Activated CD4-positive, alpha-beta T cell treated with anti-CD3 and anti-CD28 coated beads, Interleukin-2, amount 50 U/mL, for 48 hours (primary cell): ENCODE results near the gene ALG12.

Experiments used
- DNase-seq, 2 experiments: peaks; one replicate each; pipeline ENCODE4 v3.0.0-alpha.2; 2020

Gene ALG12

DNA sequence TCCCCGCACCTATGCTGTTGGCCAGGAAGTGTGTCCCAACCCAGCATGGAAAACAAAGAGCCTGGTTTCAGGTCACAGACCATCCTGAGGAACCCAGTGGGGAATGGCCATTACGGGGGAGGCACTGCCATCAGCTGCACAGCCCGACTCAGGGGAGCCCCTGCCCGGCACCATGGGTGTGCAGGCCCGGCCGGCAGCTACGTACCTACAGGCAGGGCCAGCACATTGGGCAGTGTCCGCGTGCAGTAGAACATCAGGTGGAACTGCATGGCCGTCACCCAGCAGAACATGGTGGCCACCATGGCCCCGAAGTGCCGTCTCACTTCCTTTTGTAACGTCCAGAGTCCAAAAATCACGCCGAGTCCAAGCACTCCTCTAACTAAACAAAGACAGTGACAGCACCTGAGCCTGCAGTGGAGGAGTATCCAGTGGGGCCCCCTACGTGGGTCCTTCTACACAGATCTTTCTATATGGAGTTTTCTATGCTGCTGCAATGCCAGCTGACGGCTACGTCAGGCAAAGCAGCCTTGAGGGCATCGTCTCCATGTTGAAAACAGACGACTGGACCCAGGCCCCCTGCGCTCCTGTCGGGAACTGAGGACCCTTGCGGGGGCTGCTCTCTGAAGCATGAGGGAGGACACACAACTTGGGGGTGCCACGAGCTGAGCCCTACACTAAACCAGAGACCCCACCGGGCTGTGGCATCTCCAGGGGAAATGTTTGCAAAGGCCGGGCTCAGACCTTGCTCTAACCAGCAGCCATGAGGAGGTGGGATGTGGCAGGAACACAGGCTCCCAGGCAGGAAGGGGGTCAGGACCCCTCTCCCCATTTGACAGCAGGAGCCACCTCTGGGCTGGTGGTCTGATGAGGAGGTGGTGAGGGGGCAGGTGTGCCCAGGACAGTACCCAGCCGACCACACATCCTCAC is 7.7 kb downstream of the ALG12 start:
- no peak for DNase-seq

DNA sequence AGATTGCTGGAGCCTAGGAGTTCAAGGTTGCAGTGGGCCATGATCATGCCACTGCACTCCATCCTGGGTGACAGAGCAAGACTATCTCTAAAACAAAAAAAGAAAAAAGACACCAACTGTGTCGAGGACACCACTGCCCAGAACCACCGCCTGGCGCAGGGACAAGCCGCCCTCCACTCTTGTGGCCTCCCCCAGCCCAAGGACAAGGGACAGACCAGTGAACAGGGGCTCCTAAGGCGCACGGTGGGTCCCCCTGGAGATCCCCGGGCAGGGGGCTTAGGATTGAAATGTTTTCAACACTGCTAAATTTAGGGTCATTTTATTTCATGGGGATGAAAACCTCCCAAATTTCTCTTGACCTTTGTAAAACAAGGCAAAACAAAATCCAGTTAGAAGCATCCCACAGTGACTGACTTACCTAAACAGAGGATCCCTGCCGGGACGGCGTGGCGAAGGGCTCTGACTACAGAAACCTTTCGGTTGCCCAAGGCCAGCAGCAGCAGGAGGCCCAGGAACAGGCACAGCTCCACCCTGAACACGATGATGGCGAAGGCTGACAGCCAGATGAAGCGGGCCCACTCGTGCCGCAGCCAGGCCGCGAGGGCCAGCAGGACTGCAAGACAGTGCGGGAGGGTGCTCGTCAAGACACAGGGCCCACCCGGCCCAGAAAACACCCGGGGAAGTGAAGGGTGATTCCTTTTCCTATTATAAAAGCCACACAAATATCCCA is 8.6 kb downstream of the ALG12 start:
- DNase-seq = no peak

DNA sequence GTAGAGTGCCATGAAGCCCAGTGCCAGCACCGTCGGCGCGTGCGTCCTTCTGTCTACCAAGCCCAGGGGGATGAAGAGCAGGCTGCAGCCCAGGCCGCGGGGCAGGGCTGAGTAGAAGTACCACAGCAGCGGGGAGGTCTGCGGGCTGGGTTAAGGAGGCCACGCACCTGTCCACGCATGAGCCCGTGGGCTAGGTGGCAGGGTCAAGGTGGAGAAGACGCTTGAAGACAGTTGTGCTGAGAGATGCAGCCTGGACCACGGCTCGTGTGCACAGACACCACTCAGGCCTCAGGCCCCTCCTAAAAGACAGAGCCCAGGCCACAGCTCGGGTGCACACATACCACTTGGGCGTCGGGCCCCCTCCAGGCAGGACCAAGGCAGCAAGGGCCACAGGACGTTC is 10.4 kb downstream of the ALG12 start:
- no peak for DNase-seq

GRCh38 chr22:49906799-49907290 is 11.4 kb downstream of the ALG12 start:
- DNase-seq = no peak

DNA sequence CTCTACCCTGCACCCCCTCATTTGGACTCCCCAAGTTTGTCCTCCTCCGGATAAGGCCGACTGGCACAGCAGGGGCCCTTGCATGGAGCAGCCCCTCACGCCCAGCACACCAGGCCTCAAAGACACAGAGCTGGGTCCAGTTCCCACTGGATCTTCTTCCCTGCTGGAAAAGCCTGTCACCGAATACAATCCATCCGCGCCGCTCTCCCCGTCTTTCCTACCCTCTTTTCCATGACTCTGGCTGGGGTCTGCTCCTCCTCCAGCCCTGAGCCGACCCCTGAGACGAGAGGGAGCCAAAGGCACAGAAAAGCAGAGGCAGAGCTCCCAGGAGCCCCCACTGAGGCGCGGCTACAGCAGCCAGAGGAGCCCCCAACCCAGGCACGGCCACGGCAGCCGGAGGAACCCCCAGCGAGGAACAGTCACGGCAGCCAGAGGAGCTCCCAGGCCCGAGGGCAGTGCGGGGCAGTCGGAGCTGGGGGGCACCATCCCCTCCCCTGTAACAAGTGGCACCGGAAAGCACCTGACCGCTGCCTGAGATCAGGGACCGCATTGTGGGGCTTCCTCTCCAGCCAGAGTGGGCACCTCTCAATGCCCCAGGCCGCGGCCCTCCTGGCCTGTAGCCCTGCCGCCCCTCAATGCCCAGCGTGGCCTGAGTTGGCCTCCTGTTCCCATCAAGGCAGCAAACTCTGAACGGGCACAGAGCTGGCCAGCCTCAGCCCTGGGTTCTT is 12.0 kb downstream of the ALG12 start:
- DNase-seq = no peak

DNA sequence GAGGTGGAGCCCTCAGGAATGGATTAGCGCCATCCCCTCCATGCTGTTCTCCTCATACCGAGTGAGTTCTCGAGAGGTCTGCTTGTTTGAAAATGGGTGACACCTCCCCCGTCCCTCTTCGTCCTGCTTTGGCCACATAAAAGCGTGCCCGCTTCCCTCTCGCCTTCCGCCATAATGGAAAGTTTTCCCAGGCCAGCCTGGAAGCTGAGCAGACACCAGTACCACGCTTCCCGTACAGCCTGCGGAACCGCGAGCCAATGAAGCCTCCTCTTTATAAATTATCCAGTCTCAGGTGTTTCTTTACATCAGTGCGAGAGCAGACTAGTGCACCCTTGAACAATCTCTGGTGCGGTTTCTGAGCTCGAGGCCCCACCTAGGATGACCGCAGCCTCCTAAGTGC is 12.8 kb downstream of the ALG12 start:
- no peak for DNase-seq

DNA sequence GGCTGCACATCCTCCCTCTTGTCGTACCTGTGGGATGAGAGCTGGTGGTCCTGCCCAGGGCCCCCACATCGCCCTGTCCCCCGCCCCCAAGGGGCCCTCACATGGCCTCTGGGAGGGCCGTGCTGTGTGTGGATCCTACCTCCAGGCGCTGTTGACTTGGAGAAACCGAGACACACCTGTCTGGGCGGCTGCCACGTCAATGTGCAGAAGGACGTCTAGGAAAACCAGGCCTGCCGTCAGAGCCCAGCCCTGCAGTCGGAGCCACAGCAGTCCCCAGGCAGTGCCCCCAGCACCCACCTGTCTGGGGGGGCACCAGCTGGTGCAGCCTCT is 14.2 kb downstream of the ALG12 start:
- no peak for DNase-seq

- DNase-seq = no peak
These were observed 14.8 kb downstream of the ALG12 start for GRCh38 chr22:49903322-49904039.

GRCh38 chr22:49901457-49901856 is 16.8 kb downstream of the ALG12 start:
- no peak for DNase-seq

DNA sequence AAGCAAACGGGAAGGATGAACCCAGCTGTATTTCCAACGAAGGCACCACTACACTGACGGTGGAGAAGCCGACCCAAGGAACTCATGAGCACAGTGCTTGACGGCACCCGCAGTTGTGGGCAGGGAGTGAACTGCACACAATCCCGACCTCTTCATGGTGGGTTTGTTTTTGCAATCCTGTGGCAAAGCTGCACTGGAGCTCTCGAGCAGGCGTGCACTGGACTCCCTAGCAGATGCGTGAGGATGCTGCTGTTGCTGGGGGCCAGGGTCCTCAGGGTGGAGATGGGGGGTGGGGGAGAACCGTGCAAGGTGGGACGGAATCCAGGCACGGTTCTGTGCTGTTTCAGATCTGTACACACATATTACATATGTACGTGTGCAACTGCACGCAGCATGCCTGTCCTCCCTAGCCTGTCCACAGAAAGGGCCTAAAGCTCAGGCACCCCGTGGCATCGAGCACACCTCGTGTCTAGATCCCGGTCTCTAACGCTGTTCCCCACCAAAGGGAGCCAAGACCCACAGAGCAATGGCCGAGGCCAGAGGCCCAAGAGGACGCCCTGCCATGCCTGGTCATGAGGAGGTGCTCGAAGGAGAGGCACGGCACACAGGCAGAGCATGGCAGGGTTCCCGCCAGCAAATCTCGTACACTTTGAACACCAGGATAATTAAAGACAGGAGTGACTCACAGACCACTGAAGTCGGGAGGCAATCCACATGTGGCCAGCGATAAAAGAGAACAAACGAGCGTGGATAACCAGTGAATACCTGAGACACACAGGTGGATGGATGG is 17.6 kb downstream of the ALG12 start:
- DNase-seq = no peak

GRCh38 chr22:49899530-49899929 is 18.7 kb downstream of the ALG12 start:
- no peak for DNase-seq

GRCh38 chr22:49897015-49897684 is 21.1 kb downstream of the ALG12 start:
- no peak for DNase-seq

DNA sequence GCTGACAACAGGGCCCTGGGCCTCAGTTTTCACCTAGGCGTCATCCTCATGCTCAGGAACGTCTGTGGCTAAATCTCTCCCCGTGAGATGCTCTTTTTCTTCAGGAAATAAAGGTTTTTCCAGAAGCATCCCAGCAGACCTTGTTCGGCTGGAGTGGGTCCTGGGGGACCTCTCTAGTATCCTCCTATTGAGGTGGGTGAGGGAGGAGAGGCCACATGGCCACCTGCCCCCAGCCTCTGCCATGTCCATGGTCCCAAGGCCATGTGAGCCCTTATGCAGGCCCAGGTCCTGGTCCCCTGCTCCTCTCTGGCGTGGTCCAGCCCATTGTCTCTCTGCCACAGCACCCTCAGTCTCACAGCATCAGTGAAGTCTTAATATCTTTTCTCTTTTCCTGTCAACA is 22.0 kb downstream of the ALG12 start:
- DNase-seq = no peak

GRCh38 chr22:49894322-49895054 is 23.8 kb downstream of the ALG12 start:
- no peak for DNase-seq

DNA sequence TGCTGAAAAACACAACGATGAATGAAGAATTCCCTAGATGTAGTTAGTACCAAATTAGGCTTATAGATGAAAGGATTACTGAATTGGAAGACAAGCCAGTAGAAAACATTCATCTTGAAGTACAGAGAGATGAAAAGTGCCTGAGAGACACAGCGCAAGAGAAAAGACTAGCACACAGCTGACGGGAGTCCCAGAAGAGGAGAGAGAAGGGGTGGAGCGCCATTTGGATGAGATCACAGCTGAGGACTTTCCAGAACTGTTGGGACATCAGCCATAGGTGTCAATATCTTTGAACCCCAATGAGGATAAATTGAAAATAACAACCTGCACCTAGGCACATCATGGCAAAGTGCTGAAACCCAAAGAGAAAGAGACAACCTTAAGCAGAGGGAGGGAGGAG is 25.2 kb downstream of the ALG12 start:
- no peak for DNase-seq

DNA sequence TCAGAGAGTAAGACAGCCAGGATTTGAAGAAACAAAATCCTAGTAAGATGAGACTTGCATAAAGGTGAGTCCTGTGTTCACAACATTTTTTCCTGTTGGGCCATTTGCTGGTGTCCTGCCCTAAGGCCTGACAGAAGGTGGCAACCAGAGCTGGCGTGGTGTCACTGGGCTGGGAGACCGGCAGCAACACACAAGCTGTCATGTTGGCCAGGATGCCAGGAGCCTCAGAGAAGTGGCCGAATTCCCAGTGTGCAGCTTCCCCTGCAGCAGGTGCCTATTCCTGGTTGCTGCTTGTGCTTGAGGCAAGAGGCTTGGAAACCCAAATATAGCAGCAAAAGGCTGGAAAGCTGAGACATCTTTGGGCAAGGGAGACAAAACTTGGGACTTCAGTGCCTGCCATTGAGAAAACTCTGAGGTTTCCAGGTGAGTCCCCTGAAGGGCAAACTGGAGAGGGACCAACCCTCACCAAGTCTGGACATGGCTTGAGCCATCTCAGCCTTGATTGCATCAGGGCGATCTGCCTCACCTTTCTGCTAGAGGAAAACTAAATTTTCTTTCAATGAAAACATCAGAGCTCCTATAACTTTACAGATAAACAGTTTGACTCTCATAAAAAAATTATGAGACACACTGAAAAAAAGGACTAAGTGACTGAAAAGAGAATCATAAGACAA is 25.9 kb downstream of the ALG12 start:
- no peak for DNase-seq

DNA sequence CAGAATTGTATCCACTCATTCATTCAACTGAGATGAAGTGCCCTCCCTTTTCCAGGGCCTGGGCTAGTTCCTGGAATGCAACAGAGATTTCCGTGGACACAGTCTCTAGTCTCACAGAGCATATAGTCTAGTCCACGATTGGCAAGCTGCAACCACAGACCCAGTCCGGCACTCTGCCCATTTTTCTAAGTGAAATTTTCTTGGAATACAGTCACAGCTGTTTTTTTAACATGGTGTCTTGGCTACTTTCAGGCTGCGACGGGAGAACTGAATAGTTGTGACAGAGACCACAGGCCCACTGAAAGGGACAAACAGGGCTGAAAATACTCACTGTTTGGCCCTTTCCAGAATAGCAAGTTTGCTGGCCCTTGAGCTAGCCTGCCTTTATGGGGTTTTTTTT is 29.2 kb downstream of the ALG12 start:
- no peak for DNase-seq

DNA sequence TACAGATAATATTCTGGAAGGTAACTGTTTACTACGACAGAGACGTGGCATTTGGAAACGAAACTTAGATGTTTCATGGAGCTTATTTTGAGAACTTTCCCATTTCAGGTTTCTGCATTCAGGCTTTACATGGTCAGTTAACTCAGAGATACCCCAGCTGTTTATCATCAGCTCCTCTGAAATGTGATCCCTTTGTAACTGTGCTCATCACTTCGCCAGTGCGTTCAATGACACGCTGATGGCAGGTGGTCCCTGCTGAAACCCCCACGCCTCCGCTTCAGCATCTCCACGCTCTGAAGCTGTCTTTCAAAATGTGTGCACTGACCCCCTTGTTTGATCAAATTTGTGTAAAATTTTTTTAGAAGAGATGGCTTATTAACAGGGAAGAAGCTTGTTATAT is 30.5 kb downstream of the ALG12 start:
- DNase-seq = no peak

DNA sequence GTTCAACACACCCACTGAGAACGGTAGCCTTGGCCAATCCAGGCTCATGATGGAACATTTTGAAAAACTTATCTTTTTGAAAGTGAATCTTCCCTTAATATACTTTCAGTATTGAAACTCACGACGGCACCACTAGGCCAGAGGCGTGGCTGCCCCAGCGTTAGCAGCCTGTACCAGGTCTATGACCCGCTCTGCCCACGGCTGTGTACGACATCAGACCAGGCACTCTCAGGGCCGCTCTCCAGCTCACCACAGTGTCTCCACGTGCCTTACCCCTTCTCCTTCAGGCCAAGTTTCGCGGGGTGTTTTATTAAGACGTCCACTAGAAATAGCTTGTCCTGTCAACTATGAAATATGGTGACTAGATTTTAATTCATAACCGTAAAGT is 31.2 kb downstream of the ALG12 start:
- DNase-seq = no peak
